NCI-H226 (cell line): ENCODE measurements around the gene SLC10A2.

Experiments used
- DNase-seq: peaks from one replicate; pipeline ENCODE4 v3.0.0-alpha.2; 2015

The SLC10A2 gene

GRCh38 chr13:103044056-103044455 is 22.2 kb downstream of the SLC10A2 start:
- no peak for DNase-seq

DNA sequence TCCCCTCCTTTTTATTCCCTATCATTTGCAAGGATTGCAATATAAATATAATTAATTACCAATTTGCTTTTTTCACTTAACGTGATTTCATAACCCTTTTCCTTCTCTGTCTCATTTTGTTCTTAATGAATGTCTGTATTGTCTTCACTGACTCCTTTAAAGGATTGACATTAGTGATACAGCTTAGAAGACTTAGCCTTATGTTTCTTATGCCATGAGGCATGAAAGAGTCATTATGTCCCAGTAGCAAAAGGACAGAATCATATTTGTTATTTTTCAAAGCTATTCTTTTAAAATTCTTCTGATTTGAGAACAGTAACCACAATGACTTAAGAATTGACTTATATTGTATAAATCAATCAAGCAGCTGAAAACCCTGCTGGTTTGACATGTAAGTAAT is 26.2 kb downstream of the SLC10A2 start:
- no peak for DNase-seq

DNA sequence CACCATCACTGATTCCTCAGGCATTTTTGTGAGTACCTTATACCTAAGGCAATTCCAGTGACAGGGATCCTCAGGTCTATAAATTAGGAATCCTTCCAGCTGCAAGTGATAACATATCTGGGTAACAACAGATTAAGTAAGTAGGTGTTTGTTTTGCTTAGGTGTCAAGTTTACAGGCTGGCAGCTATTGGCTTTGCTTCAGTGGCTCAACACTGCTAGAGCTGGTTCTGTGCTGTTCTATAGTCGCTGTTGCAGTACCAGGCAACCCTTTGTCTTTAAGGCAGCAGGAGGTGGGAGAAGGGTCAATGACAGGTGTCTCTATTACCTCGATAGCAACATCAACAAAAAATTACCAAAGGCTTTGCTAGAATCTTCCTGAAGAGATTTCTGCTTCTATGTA is 27.0 kb downstream of the SLC10A2 start:
- no peak for DNase-seq

DNA sequence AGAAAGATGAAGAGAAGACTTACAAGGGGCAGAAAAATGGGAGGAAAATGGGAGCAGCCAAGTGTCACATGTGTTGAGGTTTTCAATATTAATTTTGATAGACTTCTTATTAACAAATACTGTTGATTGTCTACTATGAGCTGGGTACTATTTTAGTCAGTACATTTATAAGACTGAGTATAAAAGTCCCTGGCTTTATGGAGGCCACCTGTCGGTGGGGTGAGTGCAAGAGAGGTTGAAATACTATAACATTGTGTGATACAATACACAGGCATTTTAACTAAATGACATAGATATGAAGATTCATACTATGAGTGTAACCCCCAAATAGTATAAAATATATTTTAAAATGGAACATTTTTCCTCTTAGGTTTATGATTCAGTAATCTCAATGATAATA is 29.9 kb downstream of the SLC10A2 start:
- DNase-seq = no peak

- no peak for DNase-seq
Observed at GRCh38 chr13:103033999-103034398, 32.2 kb downstream of the SLC10A2 start.

DNA sequence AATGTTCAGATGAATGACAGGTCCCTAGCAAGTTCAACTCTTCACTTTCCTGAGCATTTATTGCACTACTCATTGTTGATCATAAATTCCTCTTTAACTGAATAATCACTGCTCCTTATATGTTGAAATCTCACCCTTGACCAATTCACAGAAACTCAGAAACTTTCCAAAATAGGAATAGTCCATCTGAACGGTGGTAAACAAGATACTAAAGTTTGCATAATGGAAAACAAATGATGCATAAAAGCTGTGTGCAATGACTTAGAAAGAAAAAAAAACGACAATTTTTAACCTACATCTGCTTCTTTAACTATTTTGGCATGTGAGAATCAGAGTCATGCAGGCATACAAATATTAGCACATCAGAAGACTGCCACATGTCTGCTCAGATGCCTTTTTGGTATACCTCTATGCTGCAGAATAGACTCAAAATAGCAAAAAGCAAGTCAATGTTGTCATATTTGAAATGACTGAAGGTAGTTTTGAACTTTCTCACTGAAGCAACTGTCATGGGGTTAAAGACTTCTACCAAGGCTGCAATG is 34.8 kb downstream of the SLC10A2 start:
- DNase-seq = no peak

GRCh38 chr13:103030776-103031175 is 35.4 kb downstream of the SLC10A2 start:
- no peak for DNase-seq

DNA sequence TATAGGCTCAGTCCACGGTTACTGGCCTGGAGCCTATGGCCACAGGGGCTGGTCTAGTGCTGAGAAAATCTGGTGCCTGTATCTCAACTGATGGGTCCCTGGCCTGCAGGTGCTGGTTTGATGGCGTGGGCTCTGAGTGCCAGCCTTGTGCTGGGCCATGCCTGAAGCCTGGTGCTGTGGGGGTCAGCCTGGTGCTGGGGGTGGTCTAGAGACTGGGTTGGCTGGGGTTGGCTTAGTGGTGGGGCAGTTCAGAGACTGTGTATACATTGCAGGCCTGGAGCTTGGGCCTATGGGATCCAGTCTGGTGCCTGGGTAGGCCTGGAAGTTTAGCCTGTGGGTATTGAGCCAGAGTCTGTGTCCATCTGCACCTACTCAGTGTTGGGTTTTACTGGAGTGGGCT is 36.4 kb downstream of the SLC10A2 start:
- no peak for DNase-seq

- no peak for DNase-seq
Observed at GRCh38 chr13:103022336-103022735, 43.9 kb downstream of the SLC10A2 start.

DNA sequence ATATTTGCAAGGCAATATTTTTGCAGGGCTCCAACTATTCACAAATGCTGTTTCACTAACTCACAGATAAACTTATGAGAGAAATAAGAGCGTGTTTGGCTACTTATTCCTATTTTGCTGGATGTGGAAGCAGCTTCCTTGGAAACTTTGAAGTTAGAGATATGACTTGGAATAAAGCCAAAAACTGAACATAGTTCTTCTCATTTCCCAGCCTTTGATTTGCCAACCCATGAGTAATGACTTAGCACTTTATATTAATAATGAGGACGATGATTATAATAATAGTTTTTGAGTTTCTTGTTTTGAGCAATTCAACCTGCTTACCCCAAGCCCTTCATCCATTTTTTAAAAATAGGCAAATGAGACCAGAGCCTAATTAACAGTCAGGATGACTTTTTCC is 47.7 kb downstream of the SLC10A2 start:
- DNase-seq = no peak

DNA sequence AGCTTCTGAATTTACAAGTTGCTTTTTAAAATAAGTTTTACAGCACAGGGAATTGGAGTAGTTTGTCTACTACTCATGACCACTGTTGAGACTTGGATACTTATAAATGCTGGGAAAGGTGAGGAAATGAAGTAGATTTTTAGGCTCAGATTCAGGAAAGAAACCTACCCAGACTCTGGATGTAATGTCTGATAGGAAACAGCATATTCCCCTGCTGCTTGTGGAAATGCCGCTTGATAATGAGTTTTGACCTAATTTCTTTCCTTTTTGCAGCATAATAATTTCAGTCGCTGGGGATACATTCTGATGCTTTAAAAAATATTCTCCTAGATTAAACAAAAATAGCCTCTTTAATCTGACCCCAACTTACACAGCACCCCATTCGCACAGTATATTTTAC is 53.6 kb downstream of the SLC10A2 start:
- DNase-seq = no peak

DNA sequence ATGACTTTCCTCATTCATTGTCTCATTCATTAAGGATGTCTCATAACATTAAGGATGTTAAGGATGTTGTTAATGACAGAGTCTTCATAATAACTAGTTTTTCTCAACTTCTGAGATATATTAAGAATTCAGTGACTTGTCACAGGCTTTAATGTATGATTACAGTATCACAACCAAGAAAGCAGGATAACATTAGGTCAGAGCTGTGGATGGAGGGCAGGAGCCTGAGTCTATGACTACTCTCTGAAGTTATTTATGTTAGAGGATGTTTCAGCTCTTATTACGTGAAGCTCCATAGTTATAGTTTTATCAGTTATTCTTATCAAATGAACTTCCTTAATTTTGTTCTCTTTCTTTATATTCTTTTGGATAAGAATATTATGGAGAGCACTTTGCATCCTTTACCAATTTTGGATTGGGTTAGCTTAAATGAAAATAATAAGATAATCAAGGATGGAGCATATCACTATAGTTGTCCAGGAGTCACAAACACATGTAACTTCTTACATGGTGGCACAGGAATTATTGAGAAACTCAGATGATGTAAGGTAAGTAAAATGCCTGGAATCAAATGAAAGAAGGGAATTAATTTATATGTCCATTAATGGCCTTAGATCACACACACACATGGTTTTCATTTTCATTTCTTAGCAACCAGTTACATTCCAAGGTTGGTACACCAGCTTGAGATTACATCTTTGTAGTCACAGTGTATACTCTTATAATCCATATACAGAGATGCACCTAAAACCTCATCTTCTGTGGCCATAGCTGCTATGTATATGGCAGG is 57.0 kb downstream of the SLC10A2 start:
- no peak for DNase-seq

- no peak for DNase-seq
Observed at GRCh38 chr13:103007427-103007762, 58.8 kb downstream of the SLC10A2 start.

- no peak for DNase-seq
Observed at GRCh38 chr13:103006641-103007426, 59.4 kb downstream of the SLC10A2 start.

DNA sequence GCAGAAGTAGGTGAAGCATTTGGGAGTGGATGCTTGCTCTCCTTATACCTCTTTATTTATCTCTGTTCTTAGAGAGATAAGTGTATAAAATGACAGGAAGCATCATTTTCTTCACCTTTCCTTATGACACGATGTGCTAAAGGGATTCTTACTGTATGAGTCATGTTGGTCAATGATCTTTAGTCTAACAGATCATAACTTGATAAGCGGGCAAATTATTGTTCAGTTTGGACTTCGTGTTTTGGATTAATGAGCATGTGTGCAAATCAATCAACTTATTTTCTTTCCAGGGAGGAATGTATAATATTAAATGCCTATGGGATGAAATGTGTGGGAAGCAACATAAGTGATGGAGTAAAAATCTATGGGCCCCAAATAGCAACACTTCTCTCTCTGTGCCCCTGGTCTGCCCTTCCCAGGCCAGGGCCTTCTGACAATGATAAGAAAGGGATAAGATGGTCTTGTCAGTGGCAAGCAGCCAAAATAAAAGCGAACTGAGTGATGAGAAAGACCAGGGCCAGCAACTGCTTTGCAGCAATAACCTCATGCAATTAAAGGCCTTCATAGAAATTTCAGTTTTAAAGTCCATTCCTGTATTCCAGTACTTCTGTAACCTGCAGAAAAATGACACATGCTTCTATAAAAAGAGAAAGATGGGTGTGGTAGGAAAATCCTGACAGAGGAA is 61.4 kb downstream of the SLC10A2 start:
- no peak for DNase-seq

DNA sequence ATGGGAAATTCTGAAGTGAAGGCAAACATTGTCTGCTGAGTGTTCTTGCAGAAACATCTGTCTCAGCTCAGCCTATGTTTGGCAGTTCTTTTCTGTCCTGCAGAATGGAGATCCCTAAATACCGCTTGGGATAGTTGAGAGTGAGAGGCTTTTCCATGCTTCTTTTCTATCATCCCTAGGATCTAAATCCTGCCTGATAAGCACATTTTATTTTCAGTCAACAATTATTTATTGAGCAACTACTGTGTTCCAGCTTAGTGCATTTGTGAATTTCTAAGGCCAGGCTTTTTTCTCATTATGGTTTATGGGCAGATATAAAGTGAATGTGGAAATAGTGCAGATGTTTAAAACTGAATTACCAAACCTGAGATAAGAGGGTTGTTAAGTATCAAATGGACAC is 62.6 kb downstream of the SLC10A2 start:
- no peak for DNase-seq

GRCh38 chr13:103002279-103002678 is 63.9 kb downstream of the SLC10A2 start:
- DNase-seq = no peak

DNA sequence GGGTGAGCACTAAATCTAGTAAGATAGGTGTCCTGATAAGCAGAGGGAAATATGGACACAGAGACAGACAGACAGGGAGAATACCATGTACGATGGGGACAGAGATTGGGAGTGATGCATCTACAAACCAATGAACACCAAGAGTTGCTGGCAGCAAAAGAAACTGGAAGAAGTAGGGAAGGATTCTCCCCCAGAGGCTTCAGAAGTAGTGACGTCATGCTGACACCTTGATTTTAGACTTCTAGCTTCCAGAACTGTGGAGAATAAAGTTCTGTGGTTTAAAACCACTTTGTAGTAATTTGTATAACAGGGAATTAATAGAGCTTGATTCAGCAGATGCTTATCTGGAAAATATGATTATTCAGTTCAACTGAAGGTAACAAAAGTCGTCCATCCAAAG is 66.1 kb downstream of the SLC10A2 start:
- no peak for DNase-seq

DNA sequence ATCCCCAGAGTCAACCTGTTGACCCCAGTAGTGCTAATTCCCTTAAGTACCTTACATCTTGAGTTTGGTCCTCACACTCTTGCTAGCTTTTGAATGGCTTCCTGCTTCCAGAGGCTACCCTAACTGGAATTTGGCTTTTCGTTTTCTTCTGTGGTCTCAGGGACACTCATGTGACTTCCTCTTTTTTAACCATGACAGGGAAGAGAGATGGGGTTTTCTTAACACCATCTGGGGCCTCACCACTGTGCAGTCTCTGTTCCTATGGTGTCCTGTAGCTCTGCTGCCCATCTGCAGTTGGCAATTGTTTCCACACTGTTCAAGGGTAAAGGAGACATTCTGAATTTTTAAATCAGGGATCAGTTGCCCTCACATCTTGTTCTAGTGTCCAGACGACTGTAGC is 66.7 kb downstream of the SLC10A2 start:
- DNase-seq = no peak
